ENCODE measurements around the gene TRIM8.
A peak's percentile ranks its signal among the peaks of the same experiment; 100 is the strongest.

The TRIM8 gene

DNA sequence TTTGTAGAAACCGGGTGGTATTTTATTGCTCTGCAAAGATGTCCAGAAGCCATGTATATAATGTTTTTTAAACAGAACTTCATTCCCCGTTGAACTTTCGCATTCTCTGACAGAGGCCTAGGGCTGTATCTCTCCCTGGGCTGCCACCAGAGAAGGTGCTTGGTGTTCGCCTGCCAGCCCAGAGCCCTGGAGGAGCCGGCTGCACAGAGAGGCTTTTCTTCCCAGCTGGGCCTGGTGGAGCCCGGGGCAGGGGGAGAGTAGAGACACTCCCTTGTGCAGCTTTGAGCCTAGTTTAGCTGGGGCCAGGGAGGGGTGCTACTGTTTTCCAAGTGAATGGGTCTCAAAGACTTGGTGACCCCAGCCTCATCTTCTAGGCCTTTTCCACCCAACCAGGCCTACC lies 13.6 kb upstream of the TRIM8 start:
- ATAC-seq (ENCODE audit: low read depth) (no peak), DNase-seq (ENCODE audit: low spot score) (no peak)
- no peaks in the 10 kb centered on the region for H3K27me3 ChIP-seq (ENCODE audit: insufficient read depth, poor library complexity, severe bottlenecking)
- no peaks in the 10 kb centered on the region for H3K9me3 ChIP-seq (ENCODE audit: severe bottlenecking)
- peaks cover 70% of the 10 kb centered on the region for H3K4me1 ChIP-seq (ENCODE audit: insufficient read depth, poor library complexity, severe bottlenecking)
- no peak overlapping the region for H3K4me3 ChIP-seq (ENCODE audit: severe bottlenecking)
- peak overlapping the region; percentile 97 for H3K27ac ChIP-seq (ENCODE audit: poor library complexity, severe bottlenecking)
- TF ChIP-seq, protein P1, sequence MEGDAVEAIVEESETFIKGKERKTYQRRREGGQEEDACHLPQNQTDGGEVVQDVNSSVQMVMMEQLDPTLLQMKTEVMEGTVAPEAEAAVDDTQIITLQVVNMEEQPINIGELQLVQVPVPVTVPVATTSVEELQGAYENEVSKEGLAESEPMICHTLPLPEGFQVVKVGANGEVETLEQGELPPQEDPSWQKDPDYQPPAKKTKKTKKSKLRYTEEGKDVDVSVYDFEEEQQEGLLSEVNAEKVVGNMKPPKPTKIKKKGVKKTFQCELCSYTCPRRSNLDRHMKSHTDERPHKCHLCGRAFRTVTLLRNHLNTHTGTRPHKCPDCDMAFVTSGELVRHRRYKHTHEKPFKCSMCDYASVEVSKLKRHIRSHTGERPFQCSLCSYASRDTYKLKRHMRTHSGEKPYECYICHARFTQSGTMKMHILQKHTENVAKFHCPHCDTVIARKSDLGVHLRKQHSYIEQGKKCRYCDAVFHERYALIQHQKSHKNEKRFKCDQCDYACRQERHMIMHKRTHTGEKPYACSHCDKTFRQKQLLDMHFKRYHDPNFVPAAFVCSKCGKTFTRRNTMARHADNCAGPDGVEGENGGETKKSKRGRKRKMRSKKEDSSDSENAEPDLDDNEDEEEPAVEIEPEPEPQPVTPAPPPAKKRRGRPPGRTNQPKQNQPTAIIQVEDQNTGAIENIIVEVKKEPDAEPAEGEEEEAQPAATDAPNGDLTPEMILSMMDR (IDR thresholded peaks at IDR 0.05; ENCODE audit: poor library complexity, severe bottlenecking): no peak
- H3K36me3 ChIP-seq (ENCODE audit: low read depth): peaks cover 5% of the 10 kb centered on the region; the same call in 1 of the 2 replicates

DNA sequence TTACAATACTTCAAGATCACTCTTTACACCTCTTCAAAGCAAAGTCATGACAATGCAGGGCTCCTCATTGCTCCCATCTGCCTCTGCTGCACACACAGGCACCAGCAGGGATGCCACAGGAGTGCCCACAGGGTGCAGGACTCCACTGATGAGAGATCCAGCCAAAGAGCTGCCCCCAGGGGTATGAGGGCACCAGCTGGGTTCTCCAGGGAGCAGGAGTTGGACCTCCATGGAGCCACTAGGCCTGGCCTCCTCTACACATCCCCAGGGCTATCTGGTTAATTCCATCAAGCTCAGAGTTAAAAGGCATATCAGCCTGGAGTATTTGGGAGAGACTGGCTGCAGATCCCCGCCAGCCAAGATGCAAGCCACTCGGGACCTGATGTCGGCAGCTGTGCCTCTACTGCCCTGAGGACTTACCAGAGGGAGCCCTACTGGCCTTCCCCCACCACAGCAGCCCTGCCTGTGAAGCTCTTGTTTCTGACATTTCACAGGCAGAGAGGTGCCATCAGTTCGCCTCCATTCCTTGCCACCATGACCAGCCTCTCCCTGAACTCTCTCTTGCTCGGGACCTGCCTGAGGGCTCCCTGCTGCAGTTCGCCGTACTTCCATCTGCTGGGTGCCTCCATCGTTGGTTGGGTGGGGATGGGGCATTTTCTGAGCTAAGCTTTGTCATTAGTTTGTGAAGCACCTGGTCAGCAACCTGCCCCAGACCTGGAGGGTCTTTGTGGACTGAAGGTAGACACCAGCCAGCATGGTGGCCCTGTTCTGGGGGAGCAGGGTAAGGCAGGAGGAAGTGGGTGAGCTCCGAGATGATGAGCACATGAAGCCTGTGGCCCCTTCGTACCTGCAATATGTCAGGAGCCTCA lies 12.5 kb upstream of the TRIM8 start:
- DNase-seq (ENCODE audit: low spot score): no peak
- ATAC-seq (ENCODE audit: low read depth): no peak
- H3K4me3 ChIP-seq (ENCODE audit: severe bottlenecking): no peak overlapping the region
- H3K9me3 ChIP-seq (ENCODE audit: severe bottlenecking): no peaks in the 10 kb centered on the region
- peak overlapping the region; percentile 97 for H3K27ac ChIP-seq (ENCODE audit: poor library complexity, severe bottlenecking)
- no peaks in the 10 kb centered on the region for H3K27me3 ChIP-seq (ENCODE audit: insufficient read depth, poor library complexity, severe bottlenecking)
- peaks cover 5% of the 10 kb centered on the region; the same call in 1 of the 2 replicates for H3K36me3 ChIP-seq (ENCODE audit: low read depth)
- TF ChIP-seq, protein P1 (IDR thresholded peaks at IDR 0.05; ENCODE audit: poor library complexity, severe bottlenecking): no peak
- H3K4me1 ChIP-seq (ENCODE audit: insufficient read depth, poor library complexity, severe bottlenecking): peaks cover 69% of the 10 kb centered on the region

DNA sequence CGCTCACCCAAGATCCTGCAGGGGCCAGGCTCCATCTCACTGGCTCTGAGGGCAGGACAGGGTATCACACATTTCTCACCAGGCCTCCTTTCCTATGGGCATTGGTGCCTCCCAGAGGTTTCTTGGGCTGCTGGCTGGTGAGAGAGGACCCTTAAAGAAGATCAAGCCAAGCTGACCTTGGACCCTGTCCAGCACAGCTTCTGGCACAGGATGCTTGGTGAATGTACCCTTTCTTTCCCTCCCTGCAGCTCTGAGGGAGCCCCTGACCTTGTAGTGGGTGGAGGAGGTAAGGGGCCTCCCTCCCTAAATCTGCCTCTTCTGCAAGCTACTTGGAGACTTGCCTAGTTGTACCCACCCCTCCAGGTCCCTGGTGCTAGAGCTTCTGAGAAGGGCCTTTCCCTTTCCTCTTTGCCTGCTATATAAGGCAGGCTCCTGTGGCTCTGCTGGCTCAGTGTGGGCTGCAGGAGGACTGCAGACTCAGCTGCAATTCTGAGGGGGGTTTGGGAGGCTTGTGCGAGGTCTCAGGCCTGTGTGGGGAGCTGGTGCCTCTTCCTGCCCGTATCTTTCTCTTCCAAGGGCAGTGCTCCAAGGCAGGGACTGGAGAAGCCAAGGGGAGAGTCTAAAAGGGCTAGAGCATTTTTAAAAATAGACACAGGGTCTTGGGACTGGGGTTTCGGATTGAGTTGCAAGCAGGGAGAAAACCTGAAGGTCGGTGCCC lies 11.7 kb upstream of the TRIM8 start:
- Histone ChIP-seq H3K27me3 (ENCODE audit: insufficient read depth, poor library complexity, severe bottlenecking) (no peaks in the 10 kb centered on the region), H3K9me3 (ENCODE audit: severe bottlenecking) (no peaks in the 10 kb centered on the region), H3K4me3 (ENCODE audit: severe bottlenecking) (no peak overlapping the region), H3K4me1 (ENCODE audit: insufficient read depth, poor library complexity, severe bottlenecking) (peaks cover 64% of the 10 kb centered on the region), H3K36me3 (ENCODE audit: low read depth) (peaks cover 5% of the 10 kb centered on the region; the same call in 1 of the 2 replicates), H3K27ac (ENCODE audit: poor library complexity, severe bottlenecking) (peak overlapping the region; percentile 97)
- DNase-seq (ENCODE audit: low spot score) (no peak), ATAC-seq (ENCODE audit: low read depth) (no peak)
- TF ChIP-seq, protein P1 (IDR thresholded peaks at IDR 0.05; ENCODE audit: poor library complexity, severe bottlenecking): no peak

DNA sequence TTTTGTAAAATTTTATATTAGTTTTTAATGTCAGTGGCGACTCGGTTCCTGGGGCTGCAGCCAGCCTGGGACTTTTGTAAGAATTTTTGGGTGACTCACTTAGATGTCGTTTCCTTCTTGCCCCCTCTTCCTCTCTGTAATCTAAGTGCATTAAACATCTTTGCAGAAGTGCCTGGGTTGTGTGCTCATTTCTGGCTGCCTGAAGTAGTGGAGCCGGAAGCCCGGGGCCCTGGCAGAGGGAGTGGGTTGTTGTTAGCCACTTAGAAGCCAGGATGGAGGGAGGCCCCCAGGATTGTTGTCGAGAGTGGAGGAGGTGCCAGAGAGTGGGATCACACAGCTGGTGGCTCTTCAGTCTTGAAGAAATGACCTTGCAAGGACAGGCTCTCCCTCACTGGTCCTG lies 11.0 kb upstream of the TRIM8 start:
- H3K36me3 ChIP-seq (ENCODE audit: low read depth): peaks cover 5% of the 10 kb centered on the region; the same call in 1 of the 2 replicates
- H3K9me3 ChIP-seq (ENCODE audit: severe bottlenecking): no peaks in the 10 kb centered on the region
- DNase-seq (ENCODE audit: low spot score): peak; percentile 34
- TF ChIP-seq, protein P1 (IDR thresholded peaks at IDR 0.05; ENCODE audit: poor library complexity, severe bottlenecking): no peak
- peaks cover 57% of the 10 kb centered on the region for H3K4me1 ChIP-seq (ENCODE audit: insufficient read depth, poor library complexity, severe bottlenecking)
- H3K27me3 ChIP-seq (ENCODE audit: insufficient read depth, poor library complexity, severe bottlenecking): no peaks in the 10 kb centered on the region
- no peak overlapping the region for H3K4me3 ChIP-seq (ENCODE audit: severe bottlenecking)
- no peak for ATAC-seq (ENCODE audit: low read depth)
- peak overlapping the region; percentile 97 for H3K27ac ChIP-seq (ENCODE audit: poor library complexity, severe bottlenecking)
